ENCODE data around the gene INPP5K.
A peak's percentile ranks its signal among the peaks of the same experiment; 100 is the strongest.
"Not testable (repeated sequence)": the region's sequence is repeated elsewhere in the genome, so short reads cannot be mapped to it uniquely, and the experiment has no call there.

The INPP5K gene

GRCh38 chr17:1516388-1517161, at the start of gene INPP5K:
TSS of gene INPP5K (minus strand) at chr17:1516612. CDS start at chr17:1516499, 113 bp downstream.
- peak; percentile 96 to 97 for DNase-seq (ENCODE audit: extremely low read depth in 1 of 2, low read depth in 1 of 2)

GRCh38 chr17:1565877-1566276, 49.5 kb upstream of the INPP5K start:
- no peak for DNase-seq (ENCODE audit: extremely low read depth in 1 of 2, low read depth in 1 of 2)

GRCh38 chr17:1563786-1564613, 47.6 kb upstream of the INPP5K start:
- DNase-seq (ENCODE audit: extremely low read depth in 1 of 2, low read depth in 1 of 2): no peak

GRCh38 chr17:1563471-1563785, 47.0 kb upstream of the INPP5K start:
- DNase-seq (ENCODE audit: extremely low read depth in 1 of 2, low read depth in 1 of 2): not testable (repeated sequence)

GRCh38 chr17:1562176-1562643, 45.8 kb upstream of the INPP5K start:
- DNase-seq (ENCODE audit: extremely low read depth in 1 of 2, low read depth in 1 of 2): no peak

GRCh38 chr17:1561420-1562175, 45.2 kb upstream of the INPP5K start:
- DNase-seq (ENCODE audit: extremely low read depth in 1 of 2, low read depth in 1 of 2): no peak

GRCh38 chr17:1560858-1561355, 44.5 kb upstream of the INPP5K start:
- DNase-seq (ENCODE audit: extremely low read depth in 1 of 2, low read depth in 1 of 2): no peak

- DNase-seq (ENCODE audit: extremely low read depth in 1 of 2, low read depth in 1 of 2): no peak
Measured at GRCh38 chr17:1560101-1560857, 43.9 kb upstream of the INPP5K start.

GRCh38 chr17:1559047-1560043, 42.9 kb upstream of the INPP5K start:
- no peak for DNase-seq (ENCODE audit: extremely low read depth in 1 of 2, low read depth in 1 of 2)

GRCh38 chr17:1558401-1558800, 42.0 kb upstream of the INPP5K start:
- no peak for DNase-seq (ENCODE audit: extremely low read depth in 1 of 2, low read depth in 1 of 2)

- no peak for DNase-seq (ENCODE audit: extremely low read depth in 1 of 2, low read depth in 1 of 2)
Measured at GRCh38 chr17:1557355-1558095, 41.1 kb upstream of the INPP5K start.

GRCh38 chr17:1555651-1556471, 39.4 kb upstream of the INPP5K start:
- no peak for DNase-seq (ENCODE audit: extremely low read depth in 1 of 2, low read depth in 1 of 2)

GRCh38 chr17:1554751-1555540, 38.5 kb upstream of the INPP5K start:
- DNase-seq (ENCODE audit: extremely low read depth in 1 of 2, low read depth in 1 of 2): no peak

- no peak for DNase-seq (ENCODE audit: extremely low read depth in 1 of 2, low read depth in 1 of 2)
Measured at GRCh38 chr17:1553354-1554266, 37.2 kb upstream of the INPP5K start.

GRCh38 chr17:1552932-1553331, 36.5 kb upstream of the INPP5K start:
- DNase-seq (ENCODE audit: extremely low read depth in 1 of 2, low read depth in 1 of 2): no peak

GRCh38 chr17:1551741-1552140, 35.3 kb upstream of the INPP5K start:
- DNase-seq (ENCODE audit: extremely low read depth in 1 of 2, low read depth in 1 of 2): no peak
